ENCODE measurements around the gene HNRNPU.

Gene HNRNPU

GRCh38 chr1:244846653-244847052, 17.7 kb downstream of the HNRNPU start:
- no peaks in the 10 kb centered on the region for H3K27me3 ChIP-seq (ENCODE audit: control insufficient read depth, insufficient read depth, low read length)
- H3K36me3 ChIP-seq (ENCODE audit: control insufficient read depth, insufficient read depth, low read length): no peaks in the 10 kb centered on the region
- peaks cover 7% of the 10 kb centered on the region for H3K4me1 ChIP-seq (ENCODE audit: control insufficient read depth, insufficient read depth, low read length)
- H3K9me3 ChIP-seq (ENCODE audit: control insufficient read depth, low read length): no peaks in the 10 kb centered on the region
- H3K9ac ChIP-seq (ENCODE audit: low read length): no peak overlapping the region
- no peak overlapping the region for H3K4me3 ChIP-seq (ENCODE audit: low read length)

DNA sequence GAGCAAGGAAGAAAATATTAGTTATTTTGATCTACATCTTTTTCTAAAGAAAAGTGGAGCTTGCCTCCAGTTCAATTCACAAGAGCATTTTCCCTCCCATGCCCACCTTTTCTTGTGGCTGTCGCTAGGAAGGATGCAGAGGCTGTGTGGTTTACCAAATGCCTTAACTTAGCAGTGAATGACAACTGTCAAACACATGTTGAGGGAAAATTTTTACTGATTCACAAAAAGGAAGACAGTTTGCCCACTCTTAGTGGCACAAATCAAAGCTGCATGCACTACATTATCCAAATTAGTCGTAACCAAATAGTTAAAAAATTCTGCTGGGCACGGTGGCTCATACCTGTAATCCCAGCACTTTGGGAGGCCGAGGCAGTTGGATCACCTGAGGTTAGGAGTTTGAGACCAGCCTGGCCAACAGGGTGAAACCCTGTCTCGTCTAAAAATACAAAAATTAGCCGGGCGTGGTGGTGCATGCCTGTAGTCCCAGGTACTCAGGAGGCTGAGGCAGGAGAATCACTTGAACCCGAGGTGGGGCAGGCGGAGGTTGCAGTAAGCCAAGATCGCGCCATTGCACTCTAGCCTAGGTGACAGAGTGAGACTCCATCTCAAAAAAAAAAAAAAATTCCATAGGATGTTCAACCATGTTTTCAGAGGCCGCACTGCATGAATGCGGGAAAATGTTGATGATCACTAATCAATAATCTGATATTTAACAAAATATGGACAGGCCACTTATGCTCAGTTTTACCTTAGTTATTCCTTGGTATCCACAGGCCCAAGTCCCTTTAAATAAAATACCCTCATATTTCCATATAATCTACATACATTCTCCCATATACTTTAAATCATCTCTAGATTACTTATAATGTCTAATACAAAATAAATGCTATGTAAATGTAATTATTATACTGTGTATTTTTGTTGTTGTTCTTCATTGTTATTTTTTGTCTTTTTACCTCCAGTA, 19.9 kb downstream of the HNRNPU start:
- Histone ChIP-seq H3K4me1 (ENCODE audit: control insufficient read depth, insufficient read depth, low read length) (peaks cover 23% of the 10 kb centered on the region), H3K36me3 (ENCODE audit: control insufficient read depth, insufficient read depth, low read length) (no peaks in the 10 kb centered on the region), H3K9ac (ENCODE audit: low read length) (no peak overlapping the region), H3K4me3 (ENCODE audit: low read length) (no peak overlapping the region), H3K27me3 (ENCODE audit: control insufficient read depth, insufficient read depth, low read length) (no peaks in the 10 kb centered on the region), H3K9me3 (ENCODE audit: control insufficient read depth, low read length) (no peaks in the 10 kb centered on the region)

DNA sequence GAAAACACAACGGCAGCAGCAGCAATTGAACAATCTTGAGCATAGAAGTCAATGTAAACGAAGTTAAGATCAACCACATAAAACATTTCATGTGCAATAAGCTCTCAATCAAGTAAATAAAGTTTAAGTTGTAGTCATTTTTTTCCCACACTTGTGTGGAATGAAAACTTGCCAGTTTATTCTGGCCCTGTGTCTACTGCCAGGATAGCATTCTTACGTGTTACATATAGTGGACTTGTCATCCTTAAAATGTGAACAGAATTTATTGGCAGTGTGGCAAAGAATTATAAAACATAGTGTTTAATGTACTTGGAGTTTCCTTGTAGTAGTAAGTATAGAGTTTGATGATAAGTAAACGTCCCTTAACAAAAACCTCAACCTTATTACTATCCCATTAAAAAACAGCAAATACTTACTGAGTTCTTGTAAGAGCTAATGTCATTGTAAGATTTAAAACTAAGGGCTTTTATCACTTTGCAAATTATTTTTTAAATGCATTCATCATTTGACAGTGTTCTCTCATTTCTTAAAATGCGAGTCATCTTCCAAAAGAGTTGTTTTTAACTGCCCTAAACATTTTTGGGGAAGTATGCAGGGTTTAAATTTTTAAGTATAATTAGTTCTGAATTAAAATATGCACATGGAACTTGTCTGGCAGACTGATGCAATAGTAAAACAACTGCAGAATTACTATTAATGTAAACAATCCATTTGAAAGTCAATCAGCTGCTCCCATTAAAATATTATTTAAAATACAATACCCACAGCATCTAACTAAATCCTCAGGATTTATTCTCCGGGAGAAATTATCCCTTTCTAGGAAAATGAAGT, 21.0 kb downstream of the HNRNPU start:
- no peaks in the 10 kb centered on the region for H3K36me3 ChIP-seq (ENCODE audit: control insufficient read depth, insufficient read depth, low read length)
- no peaks in the 10 kb centered on the region for H3K27me3 ChIP-seq (ENCODE audit: control insufficient read depth, insufficient read depth, low read length)
- no peak overlapping the region for H3K4me3 ChIP-seq (ENCODE audit: low read length)
- no peaks in the 10 kb centered on the region for H3K9me3 ChIP-seq (ENCODE audit: control insufficient read depth, low read length)
- H3K9ac ChIP-seq (ENCODE audit: low read length): no peak overlapping the region
- H3K4me1 ChIP-seq (ENCODE audit: control insufficient read depth, insufficient read depth, low read length): peaks cover 23% of the 10 kb centered on the region

- Histone ChIP-seq H3K36me3 (ENCODE audit: control insufficient read depth, insufficient read depth, low read length) (no peaks in the 10 kb centered on the region), H3K9me3 (ENCODE audit: control insufficient read depth, low read length) (no peaks in the 10 kb centered on the region), H3K9ac (ENCODE audit: low read length) (no peak overlapping the region), H3K4me1 (ENCODE audit: control insufficient read depth, insufficient read depth, low read length) (peaks cover 28% of the 10 kb centered on the region), H3K27me3 (ENCODE audit: control insufficient read depth, insufficient read depth, low read length) (no peaks in the 10 kb centered on the region), H3K4me3 (ENCODE audit: low read length) (no peak overlapping the region)
Observed at GRCh38 chr1:244841273-244841927, 22.9 kb downstream of the HNRNPU start.

GRCh38 chr1:244840219-244840794, 24.0 kb downstream of the HNRNPU start:
- Histone ChIP-seq H3K36me3 (ENCODE audit: control insufficient read depth, insufficient read depth, low read length) (no peaks in the 10 kb centered on the region), H3K4me3 (ENCODE audit: low read length) (no peak overlapping the region), H3K27me3 (ENCODE audit: control insufficient read depth, insufficient read depth, low read length) (no peaks in the 10 kb centered on the region), H3K9ac (ENCODE audit: low read length) (no peak overlapping the region), H3K9me3 (ENCODE audit: control insufficient read depth, low read length) (no peaks in the 10 kb centered on the region), H3K4me1 (ENCODE audit: control insufficient read depth, insufficient read depth, low read length) (peaks cover 28% of the 10 kb centered on the region)

DNA sequence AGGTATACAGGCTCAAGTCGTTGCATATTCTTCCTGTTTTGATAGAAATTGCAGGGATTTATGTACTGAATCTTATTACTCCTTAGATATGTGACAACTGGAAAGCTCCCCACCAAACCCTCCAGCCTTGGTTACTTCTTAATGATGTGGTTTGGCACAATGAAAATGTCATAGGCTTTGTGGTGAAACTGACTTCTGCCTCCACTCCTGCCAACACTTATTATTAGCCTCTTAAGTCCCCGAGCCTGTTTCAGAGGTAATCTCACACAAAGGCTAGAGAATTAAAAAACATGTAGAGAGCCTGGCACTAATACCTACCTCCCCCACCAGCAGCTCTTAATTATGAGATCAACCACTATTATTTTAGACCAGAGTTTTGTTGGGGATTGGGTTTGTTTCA, 24.7 kb downstream of the HNRNPU start:
- Histone ChIP-seq H3K9me3 (ENCODE audit: control insufficient read depth, low read length) (no peaks in the 10 kb centered on the region), H3K36me3 (ENCODE audit: control insufficient read depth, insufficient read depth, low read length) (no peaks in the 10 kb centered on the region), H3K27me3 (ENCODE audit: control insufficient read depth, insufficient read depth, low read length) (no peaks in the 10 kb centered on the region), H3K4me3 (ENCODE audit: low read length) (no peak overlapping the region), H3K4me1 (ENCODE audit: control insufficient read depth, insufficient read depth, low read length) (peaks cover 28% of the 10 kb centered on the region), H3K9ac (ENCODE audit: low read length) (no peak overlapping the region)

DNA sequence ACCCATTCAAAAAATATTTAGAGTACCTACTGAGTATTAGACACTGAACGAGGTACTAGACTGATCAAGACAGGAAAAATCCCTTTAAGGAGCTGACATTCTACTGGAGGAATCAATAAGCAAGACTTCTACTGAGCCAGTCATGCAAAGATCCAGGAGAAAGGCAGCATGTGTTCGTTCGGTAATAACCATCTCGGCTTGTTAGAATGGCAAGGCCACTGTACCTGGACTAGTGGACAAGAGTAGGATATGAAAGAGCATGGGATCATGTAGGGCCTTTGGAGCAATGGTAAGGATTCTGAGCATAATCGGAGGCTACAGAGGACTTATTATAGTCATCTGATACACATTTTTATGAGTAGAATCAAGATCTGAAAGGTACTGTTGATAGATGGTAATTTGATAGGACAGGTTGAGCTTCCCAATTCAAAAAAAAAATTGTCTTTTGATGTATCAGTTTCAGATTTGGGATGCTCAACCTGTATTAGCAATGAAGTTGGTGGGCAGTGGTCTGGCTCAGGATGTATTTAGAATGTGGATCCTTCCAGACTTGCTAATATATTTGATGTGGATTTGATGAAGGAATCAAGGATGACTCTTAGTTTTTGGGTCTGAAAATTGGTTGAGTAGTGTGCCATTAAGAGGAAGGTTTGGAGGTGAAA, 26.6 kb downstream of the HNRNPU start:
- H3K9ac ChIP-seq (ENCODE audit: low read length): no peak overlapping the region
- no peaks in the 10 kb centered on the region for H3K9me3 ChIP-seq (ENCODE audit: control insufficient read depth, low read length)
- H3K4me3 ChIP-seq (ENCODE audit: low read length): no peak overlapping the region
- no peaks in the 10 kb centered on the region for H3K36me3 ChIP-seq (ENCODE audit: control insufficient read depth, insufficient read depth, low read length)
- H3K4me1 ChIP-seq (ENCODE audit: control insufficient read depth, insufficient read depth, low read length): peaks cover 28% of the 10 kb centered on the region
- no peaks in the 10 kb centered on the region for H3K27me3 ChIP-seq (ENCODE audit: control insufficient read depth, insufficient read depth, low read length)

GRCh38 chr1:244836584-244836983, 27.8 kb downstream of the HNRNPU start:
- H3K9me3 ChIP-seq (ENCODE audit: control insufficient read depth, low read length): no peaks in the 10 kb centered on the region
- peak overlapping the region; percentile 95 for H3K9ac ChIP-seq (ENCODE audit: low read length)
- H3K4me3 ChIP-seq (ENCODE audit: low read length): peak overlapping the region; percentile 78
- no peaks in the 10 kb centered on the region for H3K36me3 ChIP-seq (ENCODE audit: control insufficient read depth, insufficient read depth, low read length)
- H3K4me1 ChIP-seq (ENCODE audit: control insufficient read depth, insufficient read depth, low read length): peaks cover 21% of the 10 kb centered on the region
- no peaks in the 10 kb centered on the region for H3K27me3 ChIP-seq (ENCODE audit: control insufficient read depth, insufficient read depth, low read length)

DNA sequence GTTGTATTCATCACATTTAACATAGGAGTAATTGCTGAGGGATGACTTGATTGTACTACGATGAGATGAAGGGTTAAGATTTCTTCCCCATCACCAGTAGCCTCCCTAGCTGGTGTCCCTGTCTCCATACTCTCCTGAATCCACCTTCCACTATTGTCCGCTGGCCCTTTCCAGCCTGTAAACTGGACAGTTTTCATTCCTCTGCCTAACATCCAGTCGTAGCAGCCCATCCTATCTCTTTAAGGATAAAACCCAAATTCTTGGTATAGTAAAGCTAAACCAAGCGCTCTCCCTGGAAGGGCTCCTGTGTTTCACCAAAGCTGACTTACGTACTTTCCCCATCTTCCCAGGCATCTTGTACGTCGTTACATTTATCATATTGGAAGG, 28.2 kb downstream of the HNRNPU start:
- Histone ChIP-seq H3K36me3 (ENCODE audit: control insufficient read depth, insufficient read depth, low read length) (no peaks in the 10 kb centered on the region), H3K4me1 (ENCODE audit: control insufficient read depth, insufficient read depth, low read length) (peaks cover 16% of the 10 kb centered on the region), H3K4me3 (ENCODE audit: low read length) (peak overlapping the region; percentile 78), H3K9me3 (ENCODE audit: control insufficient read depth, low read length) (no peaks in the 10 kb centered on the region), H3K27me3 (ENCODE audit: control insufficient read depth, insufficient read depth, low read length) (no peaks in the 10 kb centered on the region), H3K9ac (ENCODE audit: low read length) (peak overlapping the region; percentile 95)

DNA sequence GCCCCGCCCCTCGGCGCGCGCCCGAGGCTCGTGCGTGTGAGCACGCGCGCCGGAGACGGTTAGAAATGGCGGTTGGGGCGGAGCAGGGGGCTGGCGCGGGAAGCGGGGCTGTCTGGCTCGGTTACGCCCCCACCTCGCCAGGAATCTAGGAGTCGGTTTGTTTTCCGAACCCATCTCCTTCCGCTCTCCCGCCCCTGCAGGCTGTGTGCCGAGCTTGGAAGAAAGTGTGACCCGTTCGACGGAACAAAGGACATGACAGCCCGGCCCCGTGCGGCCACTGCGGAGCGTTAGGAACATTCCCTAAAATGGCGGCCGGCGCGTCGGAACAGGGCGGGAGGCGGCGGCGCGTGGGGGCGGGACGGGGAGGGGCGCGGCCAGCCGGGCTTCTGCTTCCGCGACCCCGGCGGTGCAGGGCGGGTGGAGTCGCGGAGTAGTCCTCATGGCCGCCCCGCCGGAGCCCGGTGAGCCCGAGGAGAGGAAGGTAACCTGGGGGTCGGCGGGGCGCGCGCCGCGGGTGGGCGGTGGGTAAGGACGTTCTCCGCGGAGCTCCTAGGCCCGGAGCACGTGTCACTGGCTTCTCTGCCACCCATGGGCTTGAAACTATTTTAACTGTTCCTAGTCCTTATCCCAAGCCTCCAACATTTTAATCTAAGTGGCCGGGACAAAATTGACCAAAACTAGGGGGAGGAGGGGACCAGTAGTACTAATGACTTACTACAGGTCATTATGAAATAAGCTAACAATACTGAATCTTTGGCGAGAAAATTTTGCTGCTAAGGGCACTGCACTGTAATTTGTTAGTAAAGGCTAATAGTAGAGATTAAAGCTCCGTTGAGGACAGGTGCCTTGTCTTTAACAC, 28.8 kb downstream of the HNRNPU start, which contains the start of gene COX20:
Gene COX20 (plus strand): TSS at position 383 of the 859 bp plus-strand sequence. CDS start 57 bp downstream, at position 440.
- H3K9me3 ChIP-seq (ENCODE audit: control insufficient read depth, low read length): no peaks in the 10 kb centered on the region
- peak within 1 kb of the TSS; percentile 78 for H3K4me3 ChIP-seq (ENCODE audit: low read length)
- H3K9ac ChIP-seq (ENCODE audit: low read length): peak within 1 kb of the TSS; percentile 95
- H3K4me1 ChIP-seq (ENCODE audit: control insufficient read depth, insufficient read depth, low read length): peaks cover 10% of the 10 kb centered on the region
- H3K27me3 ChIP-seq (ENCODE audit: control insufficient read depth, insufficient read depth, low read length): no peaks in the 10 kb centered on the region
- no peaks in the 10 kb centered on the region for H3K36me3 ChIP-seq (ENCODE audit: control insufficient read depth, insufficient read depth, low read length)
